ENCODE data around the gene NOX4.

NOX4 gene

GRCh38 chr11:89521792-89522191 is 30.6 kb upstream of the NOX4 start:
- Histone ChIP-seq H3K4me3 (ENCODE audit: low read length) (no peak overlapping the region), H2AFZ (ENCODE audit: low read length) (no peak overlapping the region), H3K27me3 (replicated peaks; ENCODE audit: insufficient read depth, low read length) (no peaks in the 10 kb centered on the region), H3K9ac (ENCODE audit: low read length) (no peak overlapping the region), H3F3A (ENCODE audit: insufficient read depth, low read length) (no peaks in the 10 kb centered on the region), H3K4me2 (ENCODE audit: low read depth, low read length) (no peak overlapping the region), H3K27ac (ENCODE audit: low read length) (no peak overlapping the region), H4K20me1 (ENCODE audit: insufficient read depth, low read length) (no peaks in the 10 kb centered on the region), H3K36me3 (replicated peaks; ENCODE audit: insufficient read depth, low read length) (no peaks in the 10 kb centered on the region), H3K79me2 (ENCODE audit: low read length) (no peaks in the 10 kb centered on the region), H3K9me3 (replicated peaks; ENCODE audit: insufficient read depth, low read length) (no peaks in the 10 kb centered on the region), H3K9me2 (replicated peaks; ENCODE audit: insufficient read depth, low read length) (no peaks in the 10 kb centered on the region), H3K4me1 (ENCODE audit: low read length) (no peaks in the 10 kb centered on the region)
- no peak for TF ChIP-seq EZH2phosphoT487 (IDR thresholded peaks at IDR 0.05; ENCODE audit: low read length)
- DNase-seq, result no peak

GRCh38 chr11:89521294-89521693 is 30.1 kb upstream of the NOX4 start:
- Histone ChIP-seq H3K4me1 (ENCODE audit: low read length) (no peaks in the 10 kb centered on the region), H3F3A (ENCODE audit: insufficient read depth, low read length) (no peaks in the 10 kb centered on the region), H3K9me2 (replicated peaks; ENCODE audit: insufficient read depth, low read length) (no peaks in the 10 kb centered on the region), H3K9me3 (replicated peaks; ENCODE audit: insufficient read depth, low read length) (no peaks in the 10 kb centered on the region), H3K27me3 (replicated peaks; ENCODE audit: insufficient read depth, low read length) (no peaks in the 10 kb centered on the region), H3K9ac (ENCODE audit: low read length) (no peak overlapping the region), H3K4me3 (ENCODE audit: low read length) (no peak overlapping the region), H2AFZ (ENCODE audit: low read length) (no peak overlapping the region), H3K79me2 (ENCODE audit: low read length) (no peaks in the 10 kb centered on the region), H3K27ac (ENCODE audit: low read length) (no peak overlapping the region), H3K36me3 (replicated peaks; ENCODE audit: insufficient read depth, low read length) (no peaks in the 10 kb centered on the region), H4K20me1 (ENCODE audit: insufficient read depth, low read length) (no peaks in the 10 kb centered on the region), H3K4me2 (ENCODE audit: low read depth, low read length) (no peak overlapping the region)
- no peak for TF ChIP-seq EZH2 (optimal IDR thresholded peaks at IDR 0.05; ENCODE audit: low read depth, low read length)
- TF ChIP-seq CTCF (IDR thresholded peaks at IDR 0.05; ENCODE audit: low read length), result no peak
- TF ChIP-seq EZH2phosphoT487 (IDR thresholded peaks at IDR 0.05; ENCODE audit: low read length), result no peak
- DNase-seq, result no peak

GRCh38 chr11:89516496-89516895 is 25.3 kb upstream of the NOX4 start:
- H3K4me1 ChIP-seq (ENCODE audit: low read length), result no peaks in the 10 kb centered on the region
- no peaks in the 10 kb centered on the region for H3K9me3 ChIP-seq (replicated peaks; ENCODE audit: insufficient read depth, low read length)

More at GRCh38 chr11:89516496-89516895, 25.3 kb upstream of the NOX4 start:
- no peaks in the 10 kb centered on the region for H3K79me2 ChIP-seq (ENCODE audit: low read length)
- H3K4me3 ChIP-seq (ENCODE audit: low read length), result no peak overlapping the region
- no peaks in the 10 kb centered on the region for H3K9me2 ChIP-seq (replicated peaks; ENCODE audit: insufficient read depth, low read length)
- H3K36me3 ChIP-seq (replicated peaks; ENCODE audit: insufficient read depth, low read length), result no peaks in the 10 kb centered on the region
- no peaks in the 10 kb centered on the region for H3K27me3 ChIP-seq (replicated peaks; ENCODE audit: insufficient read depth, low read length)
- DNase-seq, result no peak
- no peak overlapping the region for H2AFZ ChIP-seq (ENCODE audit: low read length)
- H4K20me1 ChIP-seq (ENCODE audit: insufficient read depth, low read length), result no peaks in the 10 kb centered on the region
- no peak overlapping the region for H3K4me2 ChIP-seq (ENCODE audit: low read depth, low read length)
- no peak overlapping the region for H3K27ac ChIP-seq (ENCODE audit: low read length)
- TF ChIP-seq EZH2 (optimal IDR thresholded peaks at IDR 0.05; ENCODE audit: low read depth, low read length) (no peak), CTCF (IDR thresholded peaks at IDR 0.05; ENCODE audit: low read length) (no peak), EZH2phosphoT487 (IDR thresholded peaks at IDR 0.05; ENCODE audit: low read length) (no peak)
- no peak overlapping the region for H3K9ac ChIP-seq (ENCODE audit: low read length)
- no peaks in the 10 kb centered on the region for H3F3A ChIP-seq (ENCODE audit: insufficient read depth, low read length)

Data from MM.1S (cell line).